GM12878 (cell line): ENCODE measurements around the gene PPIL6. TPM values are rescaled to one million over a fixed set of nuclear protein-coding genes. Genes with fewer than 3 reads are reported as not detected.

Experiments used
- ATAC-seq: fragments of 200-7000 bp; cut with Tn5 transposase; 3 replicates; pipeline ENCODE4 v1.9.1; 2020; ENCODE audit warnings: mild to moderate bottlenecking, moderate library complexity
- BruUV-seq: library from RNA; stranded (reverse); fragments of 400-500 nt; replicated peaks from 2 replicates; lab custom pipeline; 2021; lab: Mats Ljungman, UMichigan
- CTCF ChIA-PET: fragments of 300-600 bp; sonication (Branson Sonifier 250); formaldehyde crosslinking; extraction: SDS; loops from one replicate; lab custom pipeline; 2021; ENCODE audit warnings: inconsistent platforms; lab: Yijun Ruan, JAX
- POLR2A ChIA-PET: fragments of 350-600 bp; formaldehyde crosslinking; extraction: SDS; loops from one replicate; lab custom pipeline; 2021; ENCODE audit warnings: inconsistent platforms; lab: Charles Lee
- RAD21 ChIA-PET: fragments of 300-600 bp; sonication (Branson Sonifier 250); formaldehyde crosslinking; loops from one replicate; lab custom pipeline; 2023; ENCODE audit warnings: antibody characterized with exemption; ENCODE audit not compliant: unreplicated experiment; lab: Charles Lee
- SMC1A ChIA-PET: fragments of 300-600 bp; sonication (Branson Sonifier 250); formaldehyde crosslinking; loops from one replicate; lab custom pipeline; 2023; ENCODE audit not compliant: unreplicated experiment, uncharacterized antibody; lab: Charles Lee
- DNase-seq: peaks from one replicate; pipeline ENCODE4 v3.0.0-alpha.2; 2011; ENCODE audit warnings: low read depth, low spot score
- FAIRE-seq: peaks from 3 replicates; lab custom pipeline; 2011; peaks lifted over from hg19 to GRCh38; lab: Jason Lieb, UNC
- H2AFZ ChIP-seq: 2 replicates; pipeline ENCODE4 v1.6.0; 2011; ENCODE audit warnings: low read depth, low read length, control low read depth; ENCODE audit not compliant: control insufficient read depth
- H3K27ac ChIP-seq: 2 replicates; pipeline ENCODE4 v1.5.1; 2011; ENCODE audit warnings: control low read depth; ENCODE audit not compliant: control insufficient read depth, insufficient read depth
- H3K27me3 ChIP-seq, 2 experiments: replicated peaks in 1 of 2; 2 replicates each; pipeline versions ENCODE4 v1.6.0 to v1.6.1; 2011; ENCODE audit warnings: low read length in 1 of 2; ENCODE audit not compliant: control insufficient read depth in 2 of 2, insufficient read depth in 2 of 2
- H3K36me3 ChIP-seq, 2 experiments: 2 replicates each; pipeline ENCODE4 v1.5.1; 2011; ENCODE audit warnings: low read length in 1 of 2; ENCODE audit not compliant: control insufficient read depth in 2 of 2, insufficient read depth in 2 of 2
- H3K4me1 ChIP-seq: 2 replicates; pipeline ENCODE4 v1.6.1; 2011; ENCODE audit warnings: mild to moderate bottlenecking, low read length, moderate library complexity, mixed read lengths; ENCODE audit not compliant: control insufficient read depth, insufficient read depth
- H3K4me2 ChIP-seq: 2 replicates; pipeline ENCODE4 v1.6.0; 2011; ENCODE audit warnings: control low read depth; ENCODE audit not compliant: control insufficient read depth, insufficient read depth
- H3K4me3 ChIP-seq: fragments of 200-600 bp; sonication (generic); 2 replicates; pipeline ENCODE4 v1.5.1; 2016
- H3K79me2 ChIP-seq: 2 replicates; pipeline ENCODE4 v1.6.0; 2011; ENCODE audit warnings: low read length; ENCODE audit not compliant: control insufficient read depth, insufficient read depth
- H3K9ac ChIP-seq: 2 replicates; pipeline ENCODE4 v1.8.0; 2011; ENCODE audit warnings: low read length, control low read depth, mixed read lengths; ENCODE audit not compliant: control insufficient read depth, insufficient read depth
- H3K9me3 ChIP-seq: replicated peaks from 3 replicates; pipeline ENCODE4 v1.5.1; 2011; ENCODE audit warnings: mild to moderate bottlenecking, low read length; ENCODE audit not compliant: control insufficient read depth, insufficient read depth
- H4K20me1 ChIP-seq: 2 replicates; pipeline ENCODE4 v1.6.0; 2011; ENCODE audit not compliant: control insufficient read depth, insufficient read depth
- BACH1 ChIP-seq: fragments of 450-650 bp; IDR thresholded peaks from 2 replicates; pipeline ENCODE4 v1.6.1; 2017; ENCODE audit warnings: mild to moderate bottlenecking, borderline replicate concordance
- BCL11A ChIP-seq: IDR thresholded peaks from 2 replicates; pipeline ENCODE4 v1.6.1; 2011; ENCODE audit warnings: low read depth, low read length
- PML ChIP-seq: IDR thresholded peaks from 2 replicates; pipeline ENCODE4 v1.6.1; 2012; ENCODE audit warnings: low read length, inconsistent platforms
- POLR2AphosphoS5 ChIP-seq: IDR thresholded peaks from 2 replicates; pipeline ENCODE4 v1.6.1; 2011; ENCODE audit warnings: mild to moderate bottlenecking, low read length, inconsistent platforms
- PRDM15 ChIP-seq: fragments of 450-650 bp; formaldehyde crosslinking; IDR thresholded peaks from 2 replicates; pipeline ENCODE4 v1.4.0; 2020; ENCODE audit warnings: mild to moderate bottlenecking, moderate library complexity
- RAD51 ChIP-seq: fragments of 450-650 bp; IDR thresholded peaks from 2 replicates; pipeline ENCODE4 v1.6.1; 2016; ENCODE audit warnings: moderate library complexity, mild to moderate bottlenecking, inconsistent platforms
- RELA ChIP-seq: fragments of 450-650 bp; IDR thresholded peaks from 2 replicates; pipeline ENCODE4 v1.8.0; 2014; ENCODE audit warnings: borderline replicate concordance; ENCODE audit not compliant: partially characterized antibody
- ZNF217 ChIP-seq: fragments of 450-650 bp; IDR thresholded peaks from 2 replicates; pipeline ENCODE4 v1.6.1; 2017; ENCODE audit warnings: antibody characterized with exemption, mild to moderate bottlenecking
- WGBS: methylation state at CpG from one replicate; pipeline ENCODE4 v1.1.6; 2016; ENCODE audit warnings: low lambda C conversion rate; ENCODE audit not compliant: insufficient replicate concordance, insufficient coverage; ENCODE audit errors: missing lambda C conversion rate; 5-methylcytosine and 5-hydroxymethylcytosine counted together
- in situ Hi-C: fragments of 300-500 bp; cut with MboI; formaldehyde crosslinking; loops from 9 replicates; pipeline ENCODE4 v1.14.3; 2018; ENCODE audit warnings: mixed read lengths
- intact Hi-C: fragments of 100-400 bp; cut with micrococcal nuclease; formaldehyde crosslinking; loops from one replicate; pipeline ENCODE4 v1.14.2; 2022; ENCODE audit not compliant: unreplicated experiment
- polyA plus RNA-seq, 11 experiments: library from polyadenylated mRNA; depleted of rRNA in 4 of 11; unstranded in 6 of 11; stranded (reverse) in 5 of 11; fragments of >200 nt; fragmentation: Nextera tagmentation in 4 of 11; fragmentation: Illumina TruSeq in 1 of 11; extraction: Ambion mirVana in 4 of 11; extraction: Trizol in 1 of 11; gene quantifications; 1 replicate in 1 of 11; 2 replicates in 10 of 11; pipeline versions ENCODE4 v1.2.1 to v1.2.3, GENCODE V29; 2011 to 2016; ENCODE audit warnings: inconsistent platforms in 2 of 11, missing spikeins in 2 of 11, low read depth in 1 of 11
- total RNA-seq, 4 experiments: library from RNA; depleted of rRNA in 3 of 4; stranded (reverse); fragments of >200 nt in 3 of 4; fragmentation: Illumina TruSeq in 1 of 4; extraction: Trizol in 1 of 4; gene quantifications; 2 replicates each; pipeline versions ENCODE4 v1.2.1 to v1.2.3, GENCODE V29; 2013 to 2021

PPIL6 gene
- total and polyA plus RNA-seq, 10 of the 15 experiments (the other 5 are each of a cell fraction or from before 2014, with no cell fraction given), result 0.01 to 0.26 (median 0.12) TPM; not detected in 5

DNA sequence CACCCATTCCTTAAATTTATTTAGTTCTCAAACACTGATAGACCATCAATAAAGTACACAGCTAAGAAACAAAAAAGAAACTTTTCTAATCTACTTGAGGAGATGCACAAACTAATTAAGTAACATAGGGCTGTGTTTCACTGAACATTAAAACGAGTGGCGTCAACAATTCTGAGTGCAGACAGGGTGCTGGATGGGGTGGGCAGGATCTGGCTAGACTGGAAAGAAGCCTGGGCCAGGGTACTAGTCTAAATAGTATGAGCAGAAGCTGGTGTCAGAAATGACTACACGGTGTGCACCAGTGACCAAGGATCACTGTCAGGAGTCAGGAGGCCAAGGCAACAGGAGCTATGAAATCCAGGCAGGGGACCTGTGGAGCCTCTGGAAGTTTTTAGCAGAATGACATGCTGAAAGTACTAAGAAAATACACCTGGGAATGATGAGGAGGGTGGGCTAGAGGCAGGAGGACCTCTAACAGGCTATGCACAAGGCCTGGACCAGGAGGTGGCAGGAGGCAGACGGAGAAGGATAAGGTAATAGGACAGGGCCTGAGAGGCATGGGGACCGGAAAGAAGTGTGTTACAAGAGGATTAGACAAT, 29.3 kb upstream of the PPIL6 start:
- no peak for FAIRE-seq
- peaks cover 21% of the 10 kb centered on the region for H3K79me2 ChIP-seq
- no peaks in the 10 kb centered on the region for H3K27me3 ChIP-seq
- H3K36me3 ChIP-seq, result peaks cover 18 to 33% of the 10 kb centered on the region in 2 experiments
- H4K20me1 ChIP-seq, result no peaks in the 10 kb centered on the region; the same call in 1 of the 2 replicates
- no peak overlapping the region for H3K27ac ChIP-seq
- POLR2A ChIA-PET, result interaction anchor here (0.6 to 1.6 kb wide), 4 partner anchors 9 to 656 kb away, joined by 3 to 8 read pairs (median 4); partner anchors contain the start of gene ZBTB24
- CTCF ChIA-PET, result interaction anchor here (1.2 kb wide), 1 partner anchor 11 kb away, joined by 3 read pairs; no protein-coding TSS in a partner anchor
- no TSS peak for BruUV-seq
- no peak for TF ChIP-seq PML
- no peak for TF ChIP-seq RELA
- no peak for TF ChIP-seq POLR2AphosphoS5
- TF ChIP-seq RAD51, result no peak
- TF ChIP-seq BACH1, result no peak
- TF ChIP-seq ZNF217, result no peak
- no peak for TF ChIP-seq PRDM15 (CRISPR knock-in tag)
- TF ChIP-seq BCL11A, result no peak
- H3K9me3 ChIP-seq, result no peaks in the 10 kb centered on the region
- H3K4me2 ChIP-seq, result no peak overlapping the region
- RAD21 ChIA-PET, result interaction anchor here (1.4 kb wide), 1 partner anchor 9 kb away, joined by 3 read pairs; no protein-coding TSS in a partner anchor
- H3K9ac ChIP-seq, result no peak overlapping the region
- DNase-seq, result no peak
- ATAC-seq, result no peak
- in situ Hi-C loops (no loop called here), intact Hi-C loops (loop anchor here (10.0 kb wide), 1 partner anchor 715 kb away; the partner anchor contains the start of gene CDC40)
- WGBS, result 98% methylated on average over 5 of the region's 5 CpGs
- no peak overlapping the region for H2AFZ ChIP-seq
- H3K4me3 ChIP-seq, result no peak overlapping the region
- SMC1A ChIA-PET, result interaction anchor here (1.1 to 2.0 kb wide), 3 partner anchors 9 to 21 kb away, joined by 3 to 15 read pairs (median 4); no protein-coding TSS in a partner anchor
- peaks cover 28% of the 10 kb centered on the region for H3K4me1 ChIP-seq
